Activated naive CD4-positive, alpha-beta T cell treated with anti-CD3 and anti-CD28 coated beads for 36 hours (primary cell): ENCODE data around the gene SBK3. TPM values are rescaled to one million over a fixed set of nuclear protein-coding genes. Genes with fewer than 3 reads are reported as not detected.

ENCODE experiments used
- CTCF ChIA-PET: fragments of 350-600 bp; sonication (Branson Sonifier 250); formaldehyde crosslinking; loops from one replicate; lab custom pipeline; 2021; ENCODE audit warnings: antibody characterized with exemption; lab: Charles Lee
- DNase-seq: peaks from one replicate; pipeline ENCODE4 v3.0.0-alpha.2; 2020
- H3K27ac Mint-ChIP-seq: one replicate; pipeline ENCODE4 v1.8.0; 2021; ENCODE audit warnings: mild to moderate bottlenecking, mixed read lengths
- H3K27me3 Mint-ChIP-seq: one replicate; pipeline ENCODE4 v1.8.0; 2021; ENCODE audit warnings: low read depth, mixed read lengths
- H3K36me3 Mint-ChIP-seq: one replicate; pipeline ENCODE4 v1.8.0; 2021; ENCODE audit warnings: low read depth, mixed read lengths
- H3K4me1 Mint-ChIP-seq: one replicate; pipeline ENCODE4 v1.8.0; 2021; ENCODE audit warnings: low read depth, mixed read lengths
- H3K4me3 Mint-ChIP-seq: one replicate; pipeline ENCODE4 v1.8.0; 2021; ENCODE audit warnings: mild to moderate bottlenecking, moderate library complexity, mixed read lengths
- H3K9me3 Mint-ChIP-seq: one replicate; pipeline ENCODE4 v1.8.0; 2021; ENCODE audit warnings: mixed read lengths
- intact Hi-C: fragments of 100-400 bp; cut with micrococcal nuclease; formaldehyde crosslinking; loops from one replicate; pipeline ENCODE4 v1.15.1; 2023
- total RNA-seq, 2 experiments: library from RNA; stranded (reverse); gene quantifications; one replicate each; pipeline ENCODE4 v1.2.3, GENCODE V29; 2021

The SBK3 gene
- total RNA-seq, 2 experiments from 2014 or later = not detected

- DNase-seq = no peak
- H3K36me3 Mint-ChIP-seq = no peaks in the 10 kb centered on the region
- H3K27me3 Mint-ChIP-seq = peaks cover 9% of the 10 kb centered on the region
- no peaks in the 10 kb centered on the region for H3K4me1 Mint-ChIP-seq
- H3K4me3 Mint-ChIP-seq = no peak overlapping the region
- intact Hi-C loops = no loop called here
- H3K27ac Mint-ChIP-seq = no peak overlapping the region
- CTCF ChIA-PET = no interaction called here
- H3K9me3 Mint-ChIP-seq = no peaks in the 10 kb centered on the region
These were observed 435 bp downstream of the SBK3 start for GRCh38 chr19:55544776-55545439.

- no peak for DNase-seq
- no peak overlapping the region for H3K4me3 Mint-ChIP-seq
- CTCF ChIA-PET = interaction anchor here (0.5 kb wide), 1 partner anchor 390 kb away, joined by 4 read pairs; no protein-coding TSS in a partner anchor
- peaks cover 9% of the 10 kb centered on the region for H3K27me3 Mint-ChIP-seq
- no peak overlapping the region for H3K27ac Mint-ChIP-seq
- H3K4me1 Mint-ChIP-seq = no peaks in the 10 kb centered on the region
- intact Hi-C loops = no loop called here
- no peaks in the 10 kb centered on the region for H3K36me3 Mint-ChIP-seq
- no peaks in the 10 kb centered on the region for H3K9me3 Mint-ChIP-seq
These were observed 1.3 kb downstream of the SBK3 start for GRCh38 chr19:55544014-55544413.

GRCh38 chr19:55543567-55543966 is 1.8 kb downstream of the SBK3 start:
- no peaks in the 10 kb centered on the region for H3K36me3 Mint-ChIP-seq
- intact Hi-C loops = no loop called here
- no peak overlapping the region for H3K4me3 Mint-ChIP-seq
- CTCF ChIA-PET = interaction anchor here (0.5 kb wide), 1 partner anchor 390 kb away, joined by 4 read pairs; no protein-coding TSS in a partner anchor
- H3K9me3 Mint-ChIP-seq = no peaks in the 10 kb centered on the region
- no peak for DNase-seq
- peaks cover 9% of the 10 kb centered on the region for H3K27me3 Mint-ChIP-seq
- no peak overlapping the region for H3K27ac Mint-ChIP-seq
- H3K4me1 Mint-ChIP-seq = no peaks in the 10 kb centered on the region

- intact Hi-C loops = no loop called here
- CTCF ChIA-PET = no interaction called here
- Mint-ChIP-seq H3K4me1 (no peaks in the 10 kb centered on the region), H3K27me3 (peaks cover 6% of the 10 kb centered on the region), H3K4me3 (no peak overlapping the region), H3K9me3 (no peaks in the 10 kb centered on the region), H3K36me3 (no peaks in the 10 kb centered on the region), H3K27ac (no peak overlapping the region)
- no peak for DNase-seq
These were observed 3.0 kb downstream of the SBK3 start for GRCh38 chr19:55542292-55542855.

GRCh38 chr19:55541091-55541490 is 4.3 kb downstream of the SBK3 start:
- no peak for DNase-seq
- peaks cover 6% of the 10 kb centered on the region for H3K27me3 Mint-ChIP-seq
- CTCF ChIA-PET = no interaction called here
- H3K9me3 Mint-ChIP-seq = no peaks in the 10 kb centered on the region
- no peaks in the 10 kb centered on the region for H3K4me1 Mint-ChIP-seq
- intact Hi-C loops = no loop called here
- H3K27ac Mint-ChIP-seq = no peak overlapping the region
- H3K4me3 Mint-ChIP-seq = no peak overlapping the region
- no peaks in the 10 kb centered on the region for H3K36me3 Mint-ChIP-seq

- Mint-ChIP-seq H3K27me3 (peaks cover 1% of the 10 kb centered on the region), H3K27ac (no peak overlapping the region), H3K4me1 (no peaks in the 10 kb centered on the region), H3K36me3 (no peaks in the 10 kb centered on the region), H3K4me3 (no peak overlapping the region), H3K9me3 (no peaks in the 10 kb centered on the region)
- CTCF ChIA-PET = no interaction called here
- intact Hi-C loops = no loop called here
- DNase-seq = no peak
These were observed 4.7 kb downstream of the SBK3 start for GRCh38 chr19:55540619-55541018.

- no peak for DNase-seq
- Mint-ChIP-seq H3K27ac (no peak overlapping the region), H3K36me3 (no peaks in the 10 kb centered on the region), H3K4me1 (no peaks in the 10 kb centered on the region), H3K27me3 (no peaks in the 10 kb centered on the region), H3K9me3 (no peaks in the 10 kb centered on the region), H3K4me3 (no peak overlapping the region)
- intact Hi-C loops = no loop called here
- CTCF ChIA-PET = no interaction called here
These were observed 6.0 kb downstream of the SBK3 start for GRCh38 chr19:55539090-55539984.

GRCh38 chr19:55538132-55538531 is 7.2 kb downstream of the SBK3 start:
- intact Hi-C loops = no loop called here
- Mint-ChIP-seq H3K27me3 (no peaks in the 10 kb centered on the region), H3K9me3 (no peaks in the 10 kb centered on the region), H3K36me3 (no peaks in the 10 kb centered on the region), H3K27ac (no peak overlapping the region), H3K4me1 (no peaks in the 10 kb centered on the region), H3K4me3 (no peak overlapping the region)
- DNase-seq = no peak
- CTCF ChIA-PET = no interaction called here

- Mint-ChIP-seq H3K9me3 (no peaks in the 10 kb centered on the region), H3K36me3 (no peaks in the 10 kb centered on the region), H3K4me1 (no peaks in the 10 kb centered on the region), H3K27ac (no peak overlapping the region), H3K27me3 (no peaks in the 10 kb centered on the region), H3K4me3 (no peak overlapping the region)
- intact Hi-C loops = no loop called here
- CTCF ChIA-PET = no interaction called here
- no peak for DNase-seq
These were observed 7.6 kb downstream of the SBK3 start for GRCh38 chr19:55537741-55538111.

- DNase-seq = no peak
- no peaks in the 10 kb centered on the region for H3K27me3 Mint-ChIP-seq
- H3K27ac Mint-ChIP-seq = no peak within 1 kb of the TSS
- CTCF ChIA-PET = no interaction called here
- intact Hi-C loops = no loop called here
- no peaks in the 10 kb centered on the region for H3K4me1 Mint-ChIP-seq
- H3K9me3 Mint-ChIP-seq = no peaks in the 10 kb centered on the region
- H3K36me3 Mint-ChIP-seq = no peaks in the 10 kb centered on the region
- H3K4me3 Mint-ChIP-seq = no peak within 1 kb of the TSS
These were observed 8.2 kb downstream of the SBK3 start, which contains the start of gene SBK2 for GRCh38 chr19:55536951-55537740. TSS of gene SBK2 (minus strand) at chr19:55537133. CDS start at chr19:55536294, 839 bp downstream.

- no peak overlapping the region for H3K27ac Mint-ChIP-seq
- intact Hi-C loops = no loop called here
- H3K4me3 Mint-ChIP-seq = no peak overlapping the region
- H3K9me3 Mint-ChIP-seq = no peaks in the 10 kb centered on the region
- CTCF ChIA-PET = no interaction called here
- no peak for DNase-seq
- no peaks in the 10 kb centered on the region for H3K4me1 Mint-ChIP-seq
- H3K27me3 Mint-ChIP-seq = no peaks in the 10 kb centered on the region
- H3K36me3 Mint-ChIP-seq = no peaks in the 10 kb centered on the region
These were observed 9.0 kb downstream of the SBK3 start for GRCh38 chr19:55536366-55536765.

GRCh38 chr19:55535965-55536350 is 9.4 kb downstream of the SBK3 start:
- Mint-ChIP-seq H3K36me3 (no peaks in the 10 kb centered on the region), H3K27ac (no peak overlapping the region), H3K4me1 (no peaks in the 10 kb centered on the region), H3K27me3 (no peaks in the 10 kb centered on the region), H3K9me3 (no peaks in the 10 kb centered on the region), H3K4me3 (no peak overlapping the region)
- DNase-seq = no peak
- CTCF ChIA-PET = no interaction called here
- intact Hi-C loops = no loop called here
